GM19324 (cell line): ENCODE data around the gene CDPF1.

ENCODE experiments used
- ATAC-seq: cut with Tn5 transposase; IDR thresholded peaks from one replicate; pipeline ENCODE4 v1.9.1; 2021; ENCODE audit warnings: mild to moderate bottlenecking, moderate library complexity; ENCODE audit not compliant: unreplicated experiment, low FRiP score

The CDPF1 gene, protein sequence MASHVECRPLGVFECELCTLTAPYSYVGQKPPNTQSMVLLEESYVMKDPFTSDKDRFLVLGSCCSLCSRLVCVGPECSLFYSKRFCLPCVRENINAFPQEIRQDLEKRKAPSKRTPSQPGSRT

DNA sequence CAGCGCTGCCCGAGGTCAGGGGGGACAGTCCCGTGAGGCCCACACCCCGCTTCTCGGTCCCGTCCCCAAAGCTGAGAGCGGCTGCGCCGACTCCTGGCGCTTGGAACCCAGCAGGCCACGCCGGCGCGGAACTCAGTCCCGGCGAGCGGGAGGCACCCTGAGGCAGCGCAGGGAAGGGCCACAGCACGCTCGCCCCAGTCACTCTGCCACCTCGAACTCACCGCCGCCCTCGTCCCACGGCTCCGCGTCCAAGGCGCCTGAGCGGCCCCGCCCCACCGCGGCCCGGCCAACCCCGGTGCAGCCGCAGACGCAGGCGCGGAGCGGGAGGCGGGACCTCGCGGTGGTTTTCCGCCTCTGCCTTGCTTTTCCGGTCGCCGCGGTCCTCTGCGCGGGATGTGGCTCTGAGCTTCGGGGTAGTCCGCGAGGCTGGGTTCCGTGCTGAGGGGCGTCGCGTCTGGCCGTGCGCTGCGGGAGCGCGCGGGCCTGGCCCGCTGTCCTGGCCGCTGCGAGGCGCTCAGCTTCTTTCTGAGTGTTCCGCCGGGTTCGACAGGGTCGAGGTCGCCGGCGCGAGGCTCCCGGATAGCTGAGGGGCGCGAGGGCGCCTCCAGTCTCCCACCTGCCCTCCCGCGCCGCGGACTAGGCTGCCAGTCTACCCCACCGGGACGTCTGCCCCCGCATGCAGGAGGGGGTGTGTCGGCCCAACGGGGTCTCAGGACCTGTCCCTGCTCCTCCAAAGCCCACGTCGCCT lies at the start of gene CDPF1:
Gene CDPF1, minus strand, starts transcription at position 259 of the 748 bp plus-strand sequence. CDS start 2,009 bp downstream, outside the sequence.
- ATAC-seq = peak; percentile 91

DNA sequence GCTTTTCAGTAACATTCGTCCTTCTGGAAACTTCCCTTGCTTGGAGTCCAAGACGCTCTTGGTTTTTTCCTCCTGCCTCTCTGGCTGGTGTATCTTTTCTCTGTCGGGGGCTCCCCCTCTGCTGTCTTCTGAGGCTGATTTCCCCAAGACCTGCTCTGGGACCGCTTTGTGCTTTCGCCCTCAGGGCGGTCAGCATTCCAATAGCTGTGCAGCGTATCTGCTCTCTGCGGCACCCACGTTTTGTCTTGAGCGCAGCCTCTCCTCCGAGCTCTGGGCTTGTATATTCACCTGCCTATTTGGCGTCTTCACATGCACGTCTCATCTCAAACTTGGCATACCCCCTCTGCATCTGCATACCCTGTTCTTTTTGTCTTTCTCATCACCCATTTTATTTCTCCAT lies 49.0 kb upstream of the CDPF1 start:
- ATAC-seq = no peak

GRCh38 chr22:46297151-46297812 lies 47.2 kb upstream of the CDPF1 start:
- ATAC-seq = peak; percentile 23

DNA sequence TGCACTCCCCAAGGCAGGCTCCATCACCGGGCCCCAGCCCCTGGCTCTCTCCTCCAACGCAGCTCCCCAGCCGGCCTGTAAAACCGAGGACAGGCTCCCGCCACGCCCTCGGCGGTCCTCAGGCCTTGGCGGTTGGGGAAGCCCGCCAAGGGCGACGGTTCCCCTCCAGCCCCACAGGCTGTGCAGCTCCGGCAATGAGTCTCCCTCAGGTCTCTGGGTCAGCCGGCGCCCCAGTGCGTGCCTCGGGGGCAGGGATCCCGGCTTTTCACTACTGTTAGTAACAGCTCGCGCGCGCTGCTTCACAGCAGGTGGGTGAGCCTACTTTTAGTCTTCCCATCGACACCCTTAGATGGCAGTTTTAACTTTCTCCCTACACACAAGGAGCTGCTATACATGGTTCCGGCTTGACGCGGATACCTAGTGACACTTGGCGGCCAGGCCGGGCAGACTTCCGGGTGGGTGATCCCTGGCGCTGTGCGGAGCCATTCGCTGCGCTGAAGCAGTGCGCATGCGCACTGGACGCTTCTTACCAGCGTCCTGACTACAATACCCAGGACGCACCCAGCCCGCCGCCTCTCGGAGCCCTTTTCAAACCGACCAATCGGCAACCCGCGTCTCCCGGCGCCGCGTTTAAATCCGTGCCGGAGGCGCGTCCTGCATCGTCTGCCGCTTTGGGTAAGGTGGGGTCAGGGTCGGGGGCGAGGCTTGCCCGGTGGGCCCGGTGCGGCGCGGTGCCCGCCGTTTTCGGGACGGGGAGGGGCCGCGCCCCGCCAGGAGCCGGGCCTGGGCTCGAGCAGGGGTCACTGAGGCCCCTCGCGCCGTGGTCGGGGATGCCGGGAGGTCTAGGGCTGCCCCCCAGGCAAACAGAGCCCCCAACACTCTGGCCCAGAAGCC lies 46.4 kb upstream of the CDPF1 start, which contains the start of gene GTSE1:
Gene GTSE1, plus strand, starts transcription at position 614 of the 894 bp plus-strand sequence. CDS start 531 bp downstream, outside the sequence.
- ATAC-seq = peak; percentile 93

DNA sequence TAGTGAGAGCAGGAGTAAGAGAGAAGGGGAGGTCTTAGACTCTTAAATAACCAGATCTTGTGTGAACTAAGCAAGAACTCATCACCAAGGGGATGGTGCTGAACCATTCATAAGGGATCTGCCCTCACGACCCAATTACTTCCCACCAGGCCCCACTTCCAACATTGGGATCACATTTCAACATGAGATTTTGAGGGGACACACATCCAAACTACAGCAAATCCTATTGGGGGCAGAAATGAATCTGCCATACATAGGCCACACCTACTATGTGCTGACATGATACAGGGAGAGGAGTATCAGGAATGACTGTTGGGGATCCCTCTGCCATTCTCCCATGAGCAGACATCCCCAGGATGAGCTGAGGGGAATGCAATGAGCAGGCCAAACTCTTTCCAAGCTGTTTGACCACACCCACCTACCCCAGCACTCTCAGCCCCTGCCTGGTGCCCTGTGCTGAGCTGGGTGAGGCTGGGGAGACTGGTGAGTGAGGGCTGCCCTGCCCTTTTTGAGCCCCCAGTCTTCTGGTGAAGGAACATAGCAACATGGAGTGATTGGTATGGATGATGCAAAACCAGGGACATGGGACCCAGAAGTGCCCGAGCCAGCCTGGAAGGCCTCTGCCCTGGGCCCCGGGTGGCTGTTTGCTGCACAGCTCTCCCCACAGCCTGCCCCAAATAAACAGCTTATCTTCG lies 45.3 kb upstream of the CDPF1 start:
- ATAC-seq = no peak

- no peak for ATAC-seq
Observed at GRCh38 chr22:46294784-46295183, 44.7 kb upstream of the CDPF1 start.

DNA sequence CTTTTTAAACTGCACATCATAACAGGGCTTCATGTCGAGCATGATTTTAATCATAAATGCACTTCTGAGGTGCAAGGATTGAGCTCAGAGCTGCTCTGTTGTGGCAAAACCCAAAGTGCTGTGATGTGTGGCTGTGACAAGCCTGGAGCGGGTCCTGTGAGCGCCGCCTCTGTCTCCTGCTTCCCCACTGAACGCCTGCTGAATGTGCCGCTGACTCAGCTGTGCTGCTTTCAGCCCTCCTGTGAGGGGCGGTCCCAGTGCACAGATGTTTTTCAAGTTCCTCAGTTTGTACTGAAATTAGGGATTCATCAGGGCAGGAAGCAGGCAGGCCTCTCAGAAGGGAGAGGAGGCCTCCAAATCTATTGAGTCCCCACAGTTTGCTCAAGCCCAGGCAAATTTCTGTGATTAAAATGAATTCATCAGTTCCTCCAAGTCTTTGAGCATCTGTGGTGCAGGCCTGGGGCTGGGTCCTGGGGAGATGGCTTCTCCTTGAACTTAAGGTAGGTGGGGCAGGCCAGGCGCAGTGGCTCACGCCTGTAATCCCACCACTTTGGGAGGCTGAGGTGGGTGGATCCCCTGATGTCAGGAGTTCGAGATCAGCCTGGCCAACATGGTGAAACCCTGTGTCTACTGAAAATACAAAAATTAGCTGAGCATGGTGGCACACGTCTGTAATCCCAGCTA lies 43.6 kb upstream of the CDPF1 start:
- no peak for ATAC-seq

- no peak for ATAC-seq
Observed at GRCh38 chr22:46292732-46293131, 42.6 kb upstream of the CDPF1 start.

DNA sequence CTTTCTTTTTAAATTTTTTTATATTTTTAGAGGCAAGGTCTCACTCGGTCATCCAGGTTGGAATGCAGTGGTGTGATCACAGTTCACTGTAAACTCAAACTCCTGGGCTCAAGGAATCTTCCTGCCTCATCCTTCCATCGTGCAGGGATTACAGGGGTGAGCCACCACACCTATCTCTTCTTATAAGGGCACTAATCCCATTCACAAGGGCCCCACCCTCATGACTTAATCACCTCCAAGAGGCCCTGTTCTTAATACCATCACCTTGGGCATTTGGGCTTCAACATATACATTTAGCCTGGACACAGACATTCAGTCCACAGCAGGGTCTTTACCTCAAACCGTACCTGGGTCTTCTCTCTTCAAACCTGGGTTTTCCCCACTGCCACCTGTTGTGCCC lies 42.1 kb upstream of the CDPF1 start:
- no peak for ATAC-seq

DNA sequence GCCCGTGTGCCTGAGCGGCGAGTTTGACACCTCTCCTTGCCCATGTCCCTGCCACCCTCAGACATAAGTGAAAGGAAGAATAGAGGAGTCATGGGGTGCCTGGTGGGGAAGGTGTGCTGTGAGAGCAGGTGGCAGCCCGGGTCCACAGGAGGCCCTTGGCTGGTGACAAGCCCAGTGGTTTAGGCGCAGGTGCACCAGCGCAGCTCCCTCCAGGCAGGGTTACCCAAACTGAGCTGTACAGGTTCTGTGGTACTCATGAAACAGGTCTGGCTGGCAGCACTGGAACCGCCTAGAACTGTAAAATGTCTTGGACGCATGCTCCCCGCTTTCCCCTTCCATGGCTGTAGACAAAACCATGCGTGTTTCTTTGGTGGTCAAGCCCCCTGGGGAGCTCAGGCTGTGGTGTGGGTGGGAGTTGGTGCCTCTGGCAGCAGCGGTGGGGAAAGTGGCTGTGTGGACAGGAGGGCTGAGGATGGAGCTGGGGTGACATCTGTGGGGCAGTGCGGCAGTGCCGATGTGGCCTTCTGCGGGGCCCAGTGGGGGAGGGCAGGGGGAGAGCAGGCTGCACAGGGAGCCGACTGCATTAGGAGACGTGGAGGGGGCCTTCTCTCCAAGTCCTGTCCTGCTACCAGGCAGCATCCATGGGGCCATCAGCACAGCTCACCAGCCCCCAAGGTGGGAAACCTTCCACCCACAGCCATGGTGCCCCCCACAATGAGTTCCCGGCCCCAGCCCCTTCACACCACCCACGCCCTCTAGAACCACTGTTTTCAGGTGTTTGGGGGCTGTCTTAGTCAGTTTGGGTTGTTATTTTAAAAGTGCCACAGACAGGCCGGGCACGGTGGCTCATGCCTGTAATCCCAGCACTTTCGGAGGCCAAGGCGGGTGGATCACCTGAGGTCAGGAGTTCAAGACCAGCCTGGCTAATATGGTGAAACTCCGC lies 41.0 kb upstream of the CDPF1 start:
- ATAC-seq = no peak

DNA sequence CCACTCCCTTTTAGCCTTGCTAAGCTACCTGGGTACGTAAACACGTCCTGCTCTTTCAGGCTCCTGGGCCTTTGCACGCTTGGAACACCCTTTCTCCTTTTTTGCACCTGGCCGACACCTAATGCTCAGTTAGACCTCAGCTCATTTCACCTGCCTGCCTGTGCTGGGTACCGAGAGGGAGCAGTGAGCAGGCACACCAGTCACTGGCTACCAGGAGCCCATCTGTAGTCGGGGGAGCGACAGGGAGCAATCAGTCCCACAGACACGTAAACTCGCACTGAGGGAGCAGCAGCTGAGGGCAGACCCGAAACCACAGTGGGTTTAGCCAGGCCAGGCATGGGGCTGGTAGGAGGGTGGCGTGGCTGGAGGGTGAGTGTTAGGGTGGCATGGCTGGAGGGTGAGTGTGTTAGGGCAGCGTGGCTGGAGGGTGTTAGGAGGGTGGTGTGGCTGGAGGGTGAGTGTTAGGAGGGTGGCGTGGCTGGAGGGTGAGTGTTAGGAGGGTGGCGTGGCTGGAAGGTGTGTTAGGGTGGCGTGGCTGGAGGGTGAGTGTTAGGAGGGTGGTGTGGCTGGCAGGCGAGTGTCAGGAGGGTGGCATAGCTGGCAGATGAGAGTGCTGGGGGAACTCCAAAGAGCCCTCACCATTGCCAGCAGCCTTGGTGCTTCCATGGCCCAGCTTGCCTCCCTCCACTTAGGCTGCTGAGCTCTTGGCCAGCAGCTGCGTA lies 40.2 kb upstream of the CDPF1 start:
- no peak for ATAC-seq

- ATAC-seq = no peak
Observed at GRCh38 chr22:46289244-46289891, 39.3 kb upstream of the CDPF1 start.

- ATAC-seq = no peak
Observed at GRCh38 chr22:46288846-46289243, 38.8 kb upstream of the CDPF1 start.

DNA sequence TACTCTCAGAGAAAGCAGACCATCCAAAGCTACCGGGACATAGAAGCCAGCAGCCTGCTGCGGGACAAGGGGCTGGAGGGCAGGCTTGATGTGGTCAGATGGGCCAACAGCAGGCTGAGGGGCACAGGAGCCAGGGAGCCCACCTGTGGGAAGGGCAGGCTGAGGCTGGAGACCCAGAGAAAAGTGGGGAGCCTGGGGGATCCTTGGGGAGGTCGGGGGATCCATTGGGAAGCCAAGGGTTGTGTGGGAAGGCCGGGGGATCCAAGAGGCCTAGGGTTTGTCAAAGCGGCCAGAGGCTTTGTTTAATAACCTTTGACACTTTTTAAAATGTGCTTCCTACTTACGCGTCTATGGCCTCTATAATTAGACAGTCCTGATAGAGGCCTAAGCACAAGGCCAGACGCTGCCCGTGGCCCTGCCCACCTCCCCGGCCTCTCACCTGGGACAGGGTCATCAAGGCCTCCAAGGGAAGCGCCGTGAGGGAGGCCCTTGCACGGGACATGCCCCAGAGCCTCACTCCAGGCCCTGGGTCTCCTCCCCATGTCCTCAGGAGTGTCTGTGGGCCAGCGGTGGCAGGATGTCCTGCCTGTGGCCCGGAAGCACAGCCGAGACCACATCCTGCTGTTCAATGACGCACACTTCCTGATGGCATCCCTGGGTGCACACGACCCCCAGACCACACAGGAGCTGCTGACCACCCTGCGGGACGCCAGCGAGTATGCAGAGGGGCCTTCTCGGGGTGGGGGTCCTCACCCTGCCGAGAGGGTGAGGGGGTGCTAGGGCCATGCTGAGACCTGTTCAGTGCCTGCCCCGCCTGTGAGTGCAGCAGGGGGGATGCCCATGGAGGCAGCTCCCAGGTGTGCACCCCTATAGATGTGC lies 38.0 kb upstream of the CDPF1 start:
- ATAC-seq = peak; percentile 64

- ATAC-seq = no peak
Observed at GRCh38 chr22:46286941-46287872, 37.1 kb upstream of the CDPF1 start.
